ENCODE results near the gene PPM1G. TPM values are rescaled to one million over a fixed set of nuclear protein-coding genes. Genes with fewer than 3 reads are reported as not detected.

Gene PPM1G
- total RNA-seq, 1 experiment from 2014 or later = 147 TPM

DNA sequence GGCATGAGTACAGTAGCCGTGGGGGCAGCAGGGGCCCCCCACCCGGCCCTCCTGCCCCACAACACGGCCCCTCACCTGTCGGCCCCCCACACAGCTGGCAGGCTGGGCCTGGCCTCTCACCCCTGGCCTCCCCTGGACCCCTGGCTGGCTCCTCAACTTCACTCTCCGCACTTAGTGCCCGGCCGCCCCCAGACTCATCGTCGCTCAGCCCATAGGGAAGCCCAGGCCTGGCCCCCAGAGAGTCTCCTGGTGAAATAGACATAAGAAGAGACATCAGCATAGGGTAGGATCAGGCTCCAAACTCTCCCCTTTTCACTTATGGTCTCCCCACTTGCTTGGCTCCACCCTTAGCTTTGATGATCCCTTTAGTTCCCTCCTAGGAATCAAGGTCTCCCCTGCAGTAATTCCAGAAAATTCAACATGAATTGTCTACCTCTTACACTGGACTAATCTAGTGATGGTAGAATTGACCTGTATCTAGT is 30.5 kb downstream of the PPM1G start:
- H3K4me1 ChIP-seq (ENCODE audit: insufficient read depth, low read length, poor library complexity, severe bottlenecking) = peaks cover 15% of the 10 kb centered on the region
- H3K27ac ChIP-seq (ENCODE audit: low read depth, low read length, poor library complexity, severe bottlenecking) = peak overlapping the region; percentile 89
- TF ChIP-seq, protein P1, sequence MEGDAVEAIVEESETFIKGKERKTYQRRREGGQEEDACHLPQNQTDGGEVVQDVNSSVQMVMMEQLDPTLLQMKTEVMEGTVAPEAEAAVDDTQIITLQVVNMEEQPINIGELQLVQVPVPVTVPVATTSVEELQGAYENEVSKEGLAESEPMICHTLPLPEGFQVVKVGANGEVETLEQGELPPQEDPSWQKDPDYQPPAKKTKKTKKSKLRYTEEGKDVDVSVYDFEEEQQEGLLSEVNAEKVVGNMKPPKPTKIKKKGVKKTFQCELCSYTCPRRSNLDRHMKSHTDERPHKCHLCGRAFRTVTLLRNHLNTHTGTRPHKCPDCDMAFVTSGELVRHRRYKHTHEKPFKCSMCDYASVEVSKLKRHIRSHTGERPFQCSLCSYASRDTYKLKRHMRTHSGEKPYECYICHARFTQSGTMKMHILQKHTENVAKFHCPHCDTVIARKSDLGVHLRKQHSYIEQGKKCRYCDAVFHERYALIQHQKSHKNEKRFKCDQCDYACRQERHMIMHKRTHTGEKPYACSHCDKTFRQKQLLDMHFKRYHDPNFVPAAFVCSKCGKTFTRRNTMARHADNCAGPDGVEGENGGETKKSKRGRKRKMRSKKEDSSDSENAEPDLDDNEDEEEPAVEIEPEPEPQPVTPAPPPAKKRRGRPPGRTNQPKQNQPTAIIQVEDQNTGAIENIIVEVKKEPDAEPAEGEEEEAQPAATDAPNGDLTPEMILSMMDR (conservative IDR thresholded peaks at IDR 0.05; ENCODE audit: low read depth, low read length) = no peak
- TF ChIP-seq EZH2 (IDR thresholded peaks at IDR 0.05; ENCODE audit: borderline replicate concordance, low read depth, low read length, poor library complexity, severe bottlenecking) = no peak
- peaks cover 75% of the 10 kb centered on the region for H3K36me3 ChIP-seq (ENCODE audit: insufficient read depth, low read length, poor library complexity, severe bottlenecking)
- no TSS peak for BruUV-seq (replicated peaks)
- POLR2A ChIA-PET (ENCODE audit: low non-redundant PET) = no interaction called here
- DNase-seq (ENCODE audit: low spot score) = no peak
- peak overlapping the region; percentile 74 for H3K4me3 ChIP-seq (ENCODE audit: low read depth, low read length, poor library complexity, severe bottlenecking)
- H3K9me3 ChIP-seq (ENCODE audit: low read depth, low read length, poor library complexity, severe bottlenecking) = no peaks in the 10 kb centered on the region
- CTCF ChIA-PET = no interaction called here
- no peaks in the 10 kb centered on the region for H3K27me3 ChIP-seq (replicated peaks; ENCODE audit: insufficient read depth, low read depth, low read length, poor library complexity)
- intact Hi-C loops (cut with micrococcal nuclease; ENCODE audit: unreplicated experiment) = no loop called here

DNA sequence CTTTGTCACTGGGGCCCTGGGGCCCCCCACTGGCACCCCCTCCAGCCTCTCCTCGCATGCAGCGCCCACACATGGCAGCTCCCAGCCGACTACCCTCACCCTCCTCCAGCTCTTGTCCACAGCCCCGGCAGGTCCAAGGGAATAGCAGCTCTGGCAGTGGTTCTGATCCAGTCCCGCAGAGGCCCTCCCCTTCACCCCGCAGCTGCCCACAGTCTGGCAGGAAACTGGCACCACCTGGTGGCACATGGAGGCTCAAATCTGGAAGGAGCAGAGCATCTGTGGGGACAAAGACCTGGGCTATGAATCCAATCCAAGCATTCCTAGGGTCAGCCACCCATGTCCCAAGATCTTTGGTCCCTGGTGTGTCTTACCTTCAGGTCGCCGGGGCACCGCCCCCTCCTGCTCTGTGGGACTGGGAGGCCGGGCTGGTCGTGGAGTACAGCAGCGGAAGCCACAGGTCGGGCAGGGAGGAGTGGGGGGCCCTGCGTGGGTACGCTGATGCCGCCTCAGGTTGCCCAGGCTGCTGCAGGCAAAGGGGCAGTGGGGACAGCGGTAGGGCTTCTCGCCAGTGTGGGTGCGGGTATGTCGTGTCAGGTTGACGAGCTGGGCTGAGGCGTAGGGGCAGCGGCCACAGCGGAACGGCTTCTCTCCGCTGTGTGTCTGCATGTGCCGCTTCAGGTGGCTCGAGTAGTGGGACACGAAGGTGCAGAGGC is 31.1 kb downstream of the PPM1G start:
- no peak for TF ChIP-seq EZH2 (IDR thresholded peaks at IDR 0.05; ENCODE audit: borderline replicate concordance, low read depth, low read length, poor library complexity, severe bottlenecking)
- TF ChIP-seq, protein P1 (conservative IDR thresholded peaks at IDR 0.05; ENCODE audit: low read depth, low read length) = peak; percentile 42; the same call in 1 of the 2 replicates
- ChIA-PET POLR2A (ENCODE audit: low non-redundant PET) (no interaction called here), CTCF (no interaction called here)
- intact Hi-C loops (cut with micrococcal nuclease; ENCODE audit: unreplicated experiment) = no loop called here
- Histone ChIP-seq H3K4me1 (ENCODE audit: insufficient read depth, low read length, poor library complexity, severe bottlenecking) (peaks cover 15% of the 10 kb centered on the region), H3K27ac (ENCODE audit: low read depth, low read length, poor library complexity, severe bottlenecking) (peak overlapping the region; percentile 89), H3K9me3 (ENCODE audit: low read depth, low read length, poor library complexity, severe bottlenecking) (no peaks in the 10 kb centered on the region), H3K27me3 (replicated peaks; ENCODE audit: insufficient read depth, low read depth, low read length, poor library complexity) (no peaks in the 10 kb centered on the region), H3K4me3 (ENCODE audit: low read depth, low read length, poor library complexity, severe bottlenecking) (no peak overlapping the region), H3K36me3 (ENCODE audit: insufficient read depth, low read length, poor library complexity, severe bottlenecking) (peaks cover 75% of the 10 kb centered on the region)
- DNase-seq (ENCODE audit: low spot score) = peak; percentile 33
- BruUV-seq (replicated peaks) = no TSS peak

DNA sequence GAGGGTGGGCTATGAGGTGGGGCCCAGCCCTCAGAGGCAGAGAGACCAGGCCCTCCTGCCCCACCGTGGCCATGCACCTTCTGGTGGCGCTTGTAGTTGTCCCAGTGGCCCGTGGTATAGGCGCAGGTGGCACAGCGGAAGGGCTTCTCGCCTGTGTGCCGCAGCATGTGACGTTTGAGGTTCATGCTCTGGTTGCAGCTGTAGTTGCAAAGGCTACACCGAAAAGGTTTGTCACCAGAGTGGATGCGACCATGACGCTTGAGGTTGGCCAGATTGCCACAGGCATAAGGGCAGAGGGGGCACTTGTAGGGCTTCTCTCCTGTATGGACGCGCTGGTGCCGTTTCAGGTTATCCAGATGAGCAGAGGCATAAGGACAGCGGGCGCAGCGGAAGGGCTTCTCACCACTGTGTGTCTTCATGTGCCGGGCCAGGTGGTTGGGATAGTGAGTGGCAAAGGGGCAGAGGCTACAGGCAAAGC is 31.7 kb downstream of the PPM1G start:
- Histone ChIP-seq H3K4me3 (ENCODE audit: low read depth, low read length, poor library complexity, severe bottlenecking) (no peak overlapping the region), H3K36me3 (ENCODE audit: insufficient read depth, low read length, poor library complexity, severe bottlenecking) (peaks cover 81% of the 10 kb centered on the region), H3K9me3 (ENCODE audit: low read depth, low read length, poor library complexity, severe bottlenecking) (no peaks in the 10 kb centered on the region), H3K4me1 (ENCODE audit: insufficient read depth, low read length, poor library complexity, severe bottlenecking) (peaks cover 15% of the 10 kb centered on the region), H3K27ac (ENCODE audit: low read depth, low read length, poor library complexity, severe bottlenecking) (peak overlapping the region; percentile 14), H3K27me3 (replicated peaks; ENCODE audit: insufficient read depth, low read depth, low read length, poor library complexity) (no peaks in the 10 kb centered on the region)
- TF ChIP-seq, protein P1 (conservative IDR thresholded peaks at IDR 0.05; ENCODE audit: low read depth, low read length) = no peak
- no peak for TF ChIP-seq EZH2 (IDR thresholded peaks at IDR 0.05; ENCODE audit: borderline replicate concordance, low read depth, low read length, poor library complexity, severe bottlenecking)
- POLR2A ChIA-PET (ENCODE audit: low non-redundant PET) = no interaction called here
- BruUV-seq (replicated peaks) = no TSS peak
- intact Hi-C loops (cut with micrococcal nuclease; ENCODE audit: unreplicated experiment) = no loop called here
- DNase-seq (ENCODE audit: low spot score) = no peak
- CTCF ChIA-PET = no interaction called here

Measured in A673 (cell line).